GM12878 (cell line): ENCODE measurements around the gene HMGB1. TPM values are rescaled to one million over a fixed set of nuclear protein-coding genes. Genes with fewer than 3 reads are reported as not detected.

Experiments used
- ATAC-seq: fragments of 200-7000 bp; cut with Tn5 transposase; 3 replicates; pipeline ENCODE4 v1.9.1; 2020; ENCODE audit warnings: mild to moderate bottlenecking, moderate library complexity
- BruUV-seq: library from RNA; stranded (reverse); fragments of 400-500 nt; replicated peaks from 2 replicates; lab custom pipeline; 2021; lab: Mats Ljungman, UMichigan
- CTCF ChIA-PET: fragments of 300-600 bp; sonication (Branson Sonifier 250); formaldehyde crosslinking; extraction: SDS; loops from one replicate; lab custom pipeline; 2021; ENCODE audit warnings: inconsistent platforms; lab: Yijun Ruan, JAX
- POLR2A ChIA-PET: fragments of 350-600 bp; formaldehyde crosslinking; extraction: SDS; loops from one replicate; lab custom pipeline; 2021; ENCODE audit warnings: inconsistent platforms; lab: Charles Lee
- RAD21 ChIA-PET: fragments of 300-600 bp; sonication (Branson Sonifier 250); formaldehyde crosslinking; loops from one replicate; lab custom pipeline; 2023; ENCODE audit warnings: antibody characterized with exemption; ENCODE audit not compliant: unreplicated experiment; lab: Charles Lee
- SMC1A ChIA-PET: fragments of 300-600 bp; sonication (Branson Sonifier 250); formaldehyde crosslinking; loops from one replicate; lab custom pipeline; 2023; ENCODE audit not compliant: unreplicated experiment, uncharacterized antibody; lab: Charles Lee
- DNase-seq: peaks from one replicate; pipeline ENCODE4 v3.0.0-alpha.2; 2011; ENCODE audit warnings: low read depth, low spot score
- FAIRE-seq: peaks from 3 replicates; lab custom pipeline; 2011; peaks lifted over from hg19 to GRCh38; lab: Jason Lieb, UNC
- H2AFZ ChIP-seq: 2 replicates; pipeline ENCODE4 v1.6.0; 2011; ENCODE audit warnings: low read depth, low read length, control low read depth; ENCODE audit not compliant: control insufficient read depth
- H3K27ac ChIP-seq: 2 replicates; pipeline ENCODE4 v1.5.1; 2011; ENCODE audit warnings: control low read depth; ENCODE audit not compliant: control insufficient read depth, insufficient read depth
- H3K27me3 ChIP-seq, 2 experiments: replicated peaks in 1 of 2; 2 replicates each; pipeline versions ENCODE4 v1.6.0 to v1.6.1; 2011; ENCODE audit warnings: low read length in 1 of 2; ENCODE audit not compliant: control insufficient read depth in 2 of 2, insufficient read depth in 2 of 2
- H3K36me3 ChIP-seq, 2 experiments: 2 replicates each; pipeline ENCODE4 v1.5.1; 2011; ENCODE audit warnings: low read length in 1 of 2; ENCODE audit not compliant: control insufficient read depth in 2 of 2, insufficient read depth in 2 of 2
- H3K4me1 ChIP-seq: 2 replicates; pipeline ENCODE4 v1.6.1; 2011; ENCODE audit warnings: mild to moderate bottlenecking, low read length, moderate library complexity, mixed read lengths; ENCODE audit not compliant: control insufficient read depth, insufficient read depth
- H3K4me2 ChIP-seq: 2 replicates; pipeline ENCODE4 v1.6.0; 2011; ENCODE audit warnings: control low read depth; ENCODE audit not compliant: control insufficient read depth, insufficient read depth
- H3K4me3 ChIP-seq: fragments of 200-600 bp; sonication (generic); 2 replicates; pipeline ENCODE4 v1.5.1; 2016
- H3K79me2 ChIP-seq: 2 replicates; pipeline ENCODE4 v1.6.0; 2011; ENCODE audit warnings: low read length; ENCODE audit not compliant: control insufficient read depth, insufficient read depth
- H3K9ac ChIP-seq: 2 replicates; pipeline ENCODE4 v1.8.0; 2011; ENCODE audit warnings: low read length, control low read depth, mixed read lengths; ENCODE audit not compliant: control insufficient read depth, insufficient read depth
- H3K9me3 ChIP-seq: replicated peaks from 3 replicates; pipeline ENCODE4 v1.5.1; 2011; ENCODE audit warnings: mild to moderate bottlenecking, low read length; ENCODE audit not compliant: control insufficient read depth, insufficient read depth
- H4K20me1 ChIP-seq: 2 replicates; pipeline ENCODE4 v1.6.0; 2011; ENCODE audit not compliant: control insufficient read depth, insufficient read depth
- BCL11A ChIP-seq: IDR thresholded peaks from 2 replicates; pipeline ENCODE4 v1.6.1; 2011; ENCODE audit warnings: low read depth, low read length
- CHD1 ChIP-seq: IDR thresholded peaks from 2 replicates; pipeline ENCODE4 v1.6.1; 2012; ENCODE audit warnings: low read depth, low read length, improper control_type of control experiment
- KAT2A ChIP-seq: conservative IDR thresholded peaks from 2 replicates; pipeline ENCODE4 v1.6.1; 2011; ENCODE audit warnings: low read depth, low read length; ENCODE audit not compliant: control insufficient read depth
- NBN ChIP-seq: fragments of 450-650 bp; IDR thresholded peaks from 2 replicates; pipeline ENCODE4 v1.6.1; 2016
- RCOR1 ChIP-seq: conservative IDR thresholded peaks from 2 replicates; pipeline ENCODE4 v1.6.1; 2012; ENCODE audit warnings: low read depth, low read length, improper control_type of control experiment
- TARDBP ChIP-seq: IDR thresholded peaks from 2 replicates; pipeline ENCODE4 v1.6.1; 2016; ENCODE audit warnings: borderline replicate concordance
- ZNF217 ChIP-seq: fragments of 450-650 bp; IDR thresholded peaks from 2 replicates; pipeline ENCODE4 v1.6.1; 2017; ENCODE audit warnings: antibody characterized with exemption, mild to moderate bottlenecking
- ZNF24 ChIP-seq: fragments of 450-650 bp; IDR thresholded peaks from 2 replicates; pipeline ENCODE4 v1.6.1; 2017; ENCODE audit warnings: antibody characterized with exemption, mild to moderate bottlenecking
- WGBS: methylation state at CpG from one replicate; pipeline ENCODE4 v1.1.6; 2016; ENCODE audit warnings: low lambda C conversion rate; ENCODE audit not compliant: insufficient replicate concordance, insufficient coverage; ENCODE audit errors: missing lambda C conversion rate; 5-methylcytosine and 5-hydroxymethylcytosine counted together
- in situ Hi-C: fragments of 300-500 bp; cut with MboI; formaldehyde crosslinking; loops from 9 replicates; pipeline ENCODE4 v1.14.3; 2018; ENCODE audit warnings: mixed read lengths
- intact Hi-C: fragments of 100-400 bp; cut with micrococcal nuclease; formaldehyde crosslinking; loops from one replicate; pipeline ENCODE4 v1.14.2; 2022; ENCODE audit not compliant: unreplicated experiment
- polyA plus RNA-seq, 11 experiments: library from polyadenylated mRNA; depleted of rRNA in 4 of 11; unstranded in 6 of 11; stranded (reverse) in 5 of 11; fragments of >200 nt; fragmentation: Nextera tagmentation in 4 of 11; fragmentation: Illumina TruSeq in 1 of 11; extraction: Ambion mirVana in 4 of 11; extraction: Trizol in 1 of 11; gene quantifications; 1 replicate in 1 of 11; 2 replicates in 10 of 11; pipeline versions ENCODE4 v1.2.1 to v1.2.3, GENCODE V29; 2011 to 2016; ENCODE audit warnings: inconsistent platforms in 2 of 11, missing spikeins in 2 of 11, low read depth in 1 of 11
- total RNA-seq, 4 experiments: library from RNA; depleted of rRNA in 3 of 4; stranded (reverse); fragments of >200 nt in 3 of 4; fragmentation: Illumina TruSeq in 1 of 4; extraction: Trizol in 1 of 4; gene quantifications; 2 replicates each; pipeline versions ENCODE4 v1.2.1 to v1.2.3, GENCODE V29; 2013 to 2021
- TF ChIP-seq, protein P1 (sequence below): fragments of 450-650 bp; formaldehyde crosslinking; IDR thresholded peaks from 2 replicates; pipeline ENCODE4 v1.4.0; 2022; ENCODE audit warnings: mild to moderate bottlenecking, moderate library complexity

Gene HMGB1
- total and polyA plus RNA-seq, 10 of the 15 experiments (the other 5 are each of a cell fraction or from before 2014, with no cell fraction given), result 365 to 2,529 (median 1,396) TPM

DNA sequence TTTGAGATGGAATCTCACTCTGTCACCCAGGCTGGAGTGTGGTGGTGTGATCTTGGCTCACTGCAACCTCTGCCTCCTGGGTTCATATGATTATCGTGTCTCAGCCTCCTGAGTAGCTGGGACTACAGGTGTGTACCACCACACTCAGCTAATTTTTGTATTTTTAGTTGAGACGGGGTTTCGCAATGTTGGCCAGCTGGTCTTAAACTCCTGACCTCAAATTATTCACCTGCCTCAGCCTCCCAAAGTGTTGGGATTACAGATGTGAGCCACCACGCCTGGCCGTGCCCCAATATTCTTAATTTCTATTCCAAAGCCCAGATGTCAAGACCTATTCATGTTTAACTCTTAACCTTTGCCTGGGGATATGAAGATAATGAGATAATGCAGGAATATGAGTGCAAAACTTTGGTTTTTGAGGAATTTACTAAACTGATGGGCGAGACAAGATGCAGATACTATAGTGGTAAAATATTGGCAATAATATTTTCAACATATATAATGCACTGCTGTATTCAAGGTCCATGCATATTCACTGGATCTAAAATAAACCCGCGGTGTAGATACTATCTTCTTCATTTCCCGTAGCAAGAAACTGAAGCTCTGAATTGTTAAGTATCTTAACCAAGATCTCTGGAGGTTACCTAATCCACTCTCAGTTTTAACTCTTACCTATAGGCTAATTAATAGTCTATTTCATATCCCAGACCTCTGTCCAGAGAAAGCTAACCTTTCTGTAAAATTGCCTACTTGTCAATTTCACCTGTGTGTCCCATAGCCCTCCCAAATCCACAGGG, 43.7 kb upstream of the HMGB1 start:
- Histone ChIP-seq H3K27ac (no peak overlapping the region), H4K20me1 (no peaks in the 10 kb centered on the region), H3K27me3 (no peaks in the 10 kb centered on the region), H3K36me3 (no peaks in the 10 kb centered on the region), H3K9ac (no peak overlapping the region), H3K4me3 (no peak overlapping the region), H3K9me3 (no peaks in the 10 kb centered on the region), H2AFZ (no peak overlapping the region), H3K4me2 (no peak overlapping the region), H3K4me1 (no peaks in the 10 kb centered on the region), H3K79me2 (no peaks in the 10 kb centered on the region)
- ATAC-seq (no peak), FAIRE-seq (no peak), DNase-seq (no peak)
- ChIA-PET CTCF (interaction anchor here (0.7 kb wide), 1 partner anchor 720 kb away, joined by 3 read pairs; no protein-coding TSS in a partner anchor), POLR2A (no interaction called here), SMC1A (interaction anchor here (0.6 kb wide), 1 partner anchor 50 kb away, joined by 3 read pairs; no protein-coding TSS in a partner anchor), RAD21 (no interaction called here)
- no TSS peak for BruUV-seq
- 68% methylated on average over 9 of the region's 9 CpGs for WGBS
- in situ Hi-C loops, result no loop called here
- intact Hi-C loops, result no loop called here
- TF ChIP-seq CHD1 (no peak), RCOR1 (no peak), KAT2A (no peak), ZNF24 (no peak), NBN (no peak), TARDBP (no peak), BCL11A (no peak), ZNF217 (no peak)
- TF ChIP-seq, protein P1, sequence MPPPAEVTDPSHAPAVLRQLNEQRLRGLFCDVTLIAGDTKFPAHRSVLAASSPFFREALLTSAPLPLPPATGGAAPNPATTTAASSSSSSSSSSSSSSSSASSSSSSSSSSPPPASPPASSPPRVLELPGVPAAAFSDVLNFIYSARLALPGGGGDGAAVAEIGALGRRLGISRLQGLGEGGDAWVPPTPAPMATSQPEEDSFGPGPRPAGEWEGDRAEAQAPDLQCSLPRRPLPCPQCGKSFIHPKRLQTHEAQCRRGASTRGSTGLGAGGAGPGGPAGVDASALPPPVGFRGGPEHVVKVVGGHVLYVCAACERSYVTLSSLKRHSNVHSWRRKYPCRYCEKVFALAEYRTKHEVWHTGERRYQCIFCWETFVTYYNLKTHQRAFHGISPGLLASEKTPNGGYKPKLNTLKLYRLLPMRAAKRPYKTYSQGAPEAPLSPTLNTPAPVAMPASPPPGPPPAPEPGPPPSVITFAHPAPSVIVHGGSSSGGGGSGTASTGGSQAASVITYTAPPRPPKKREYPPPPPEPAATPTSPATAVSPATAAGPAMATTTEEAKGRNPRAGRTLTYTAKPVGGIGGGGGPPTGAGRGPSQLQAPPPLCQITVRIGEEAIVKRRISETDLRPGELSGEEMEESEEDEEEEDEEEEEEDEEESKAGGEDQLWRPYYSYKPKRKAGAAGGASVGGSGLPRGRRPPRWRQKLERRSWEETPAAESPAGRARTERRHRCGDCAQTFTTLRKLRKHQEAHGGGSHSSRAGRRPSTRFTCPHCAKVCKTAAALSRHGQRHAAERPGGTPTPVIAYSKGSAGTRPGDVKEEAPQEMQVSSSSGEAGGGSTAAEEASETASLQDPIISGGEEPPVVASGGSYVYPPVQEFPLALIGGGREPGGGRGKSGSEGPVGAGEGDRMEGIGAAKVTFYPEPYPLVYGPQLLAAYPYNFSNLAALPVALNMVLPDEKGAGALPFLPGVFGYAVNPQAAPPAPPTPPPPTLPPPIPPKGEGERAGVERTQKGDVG (CRISPR knock-in tag), result no peak
